Measurements from ENCODE around the gene DUOX1. TPM values are rescaled to one million over a fixed set of nuclear protein-coding genes. Genes with fewer than 3 reads are reported as not detected.

DUOX1 gene
- total RNA-seq, 8 experiments from 2014 or later: 0.72 to 3.0 (median 1.4) TPM

DNA sequence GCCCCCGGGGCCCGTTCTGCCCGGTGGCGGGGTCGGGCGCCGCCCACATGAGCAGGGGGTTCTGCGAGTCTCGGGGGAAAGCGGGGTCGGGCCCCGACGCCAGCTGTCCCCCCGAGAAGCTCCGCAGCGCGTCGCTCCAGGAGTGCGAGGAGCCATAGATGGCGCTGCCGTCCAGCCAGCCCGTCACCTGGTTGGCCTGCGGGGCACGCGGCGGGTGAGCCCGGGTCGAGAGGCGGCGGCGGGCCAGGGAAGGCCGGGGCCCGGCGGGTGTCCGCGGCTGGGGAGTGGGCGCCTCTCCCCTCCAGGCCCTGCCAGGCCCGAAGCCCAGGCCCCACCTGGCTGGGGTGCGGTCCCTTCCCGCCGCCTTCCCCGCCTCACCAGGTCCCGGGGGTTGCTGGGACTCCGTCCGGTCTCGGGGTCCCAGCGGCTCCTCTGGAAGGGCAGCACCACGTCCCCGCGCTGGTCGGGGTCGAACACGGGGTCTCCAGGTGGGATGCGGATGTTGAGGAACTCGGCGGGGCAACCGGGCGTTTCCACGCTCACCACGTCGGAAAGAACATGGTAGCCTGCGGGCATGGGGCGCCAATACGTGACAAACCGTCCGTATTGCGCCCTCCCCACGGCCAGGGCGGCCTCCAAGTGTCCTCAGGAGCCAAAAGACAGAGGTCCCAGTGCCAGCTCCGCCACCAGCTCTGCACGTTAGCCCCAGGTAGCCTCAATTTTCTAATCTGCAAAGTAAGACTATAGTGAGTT is 18.2 kb upstream of the DUOX1 start:
- in situ Hi-C loops (cut with MboI; ENCODE audit: low pct_unique_long_range_greater_than_20kb in 2 of 9, low sequenced_read_pairs in 9 of 9, unreplicated experiment in 9 of 9): no loop called here
- H3K27ac ChIP-seq: no peak overlapping the region
- no peak overlapping the region for H3K4me3 ChIP-seq
- 7 to 25% (median 16%) methylated on average over 4 to 13 of the region's 71 CpGs; no CpG with 5 or more reads in 6 of the 10 experiments for WGBS, 10 experiments
- peaks cover 0 to 6% of the 10 kb centered on the region in 2 donors for H3K4me1 ChIP-seq (replicated peaks in 1 of 2)
- ATAC-seq (replicated peaks in 6 of 8): peak in 1 of 8 experiments; percentile 25

DNA sequence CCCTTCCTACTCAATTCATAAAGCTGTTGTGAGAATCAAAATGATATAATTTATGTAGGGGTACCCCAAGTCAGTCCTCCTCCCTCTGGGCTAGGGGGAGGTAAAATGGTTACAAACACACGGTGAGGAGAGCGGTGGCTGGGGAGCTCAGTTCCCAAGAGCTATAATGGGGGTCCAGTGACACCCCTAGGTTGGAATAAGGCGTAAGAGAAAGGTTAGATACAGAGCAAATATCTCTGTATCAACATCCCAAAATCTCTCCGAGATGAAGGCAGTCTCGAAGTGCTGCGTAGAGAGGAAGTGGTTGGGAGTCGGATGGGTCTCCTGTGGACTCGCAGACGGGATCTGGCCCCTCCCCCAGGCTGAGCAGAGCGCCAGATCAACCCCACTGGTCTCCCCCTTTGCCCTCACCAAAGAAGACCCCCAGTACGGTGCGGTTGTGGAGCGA is 17.6 kb upstream of the DUOX1 start:
- Histone ChIP-seq H3K27ac (no peak overlapping the region), H3K4me1 (replicated peaks in 1 of 2) (peaks cover 0 to 6% of the 10 kb centered on the region in 2 donors), H3K4me3 (peak overlapping the region in 1 of 5 donors; percentile 8)
- WGBS, 10 experiments: 0 to 19% (median 3%) methylated on average over 3 to 7 of the region's 13 CpGs; no CpG with 5 or more reads in 3 of the 10 experiments
- in situ Hi-C loops (cut with MboI; ENCODE audit: low pct_unique_long_range_greater_than_20kb in 2 of 9, low sequenced_read_pairs in 9 of 9, unreplicated experiment in 9 of 9): no loop called here
- ATAC-seq (replicated peaks in 6 of 8): peak in 1 of 8 experiments; percentile 2

DNA sequence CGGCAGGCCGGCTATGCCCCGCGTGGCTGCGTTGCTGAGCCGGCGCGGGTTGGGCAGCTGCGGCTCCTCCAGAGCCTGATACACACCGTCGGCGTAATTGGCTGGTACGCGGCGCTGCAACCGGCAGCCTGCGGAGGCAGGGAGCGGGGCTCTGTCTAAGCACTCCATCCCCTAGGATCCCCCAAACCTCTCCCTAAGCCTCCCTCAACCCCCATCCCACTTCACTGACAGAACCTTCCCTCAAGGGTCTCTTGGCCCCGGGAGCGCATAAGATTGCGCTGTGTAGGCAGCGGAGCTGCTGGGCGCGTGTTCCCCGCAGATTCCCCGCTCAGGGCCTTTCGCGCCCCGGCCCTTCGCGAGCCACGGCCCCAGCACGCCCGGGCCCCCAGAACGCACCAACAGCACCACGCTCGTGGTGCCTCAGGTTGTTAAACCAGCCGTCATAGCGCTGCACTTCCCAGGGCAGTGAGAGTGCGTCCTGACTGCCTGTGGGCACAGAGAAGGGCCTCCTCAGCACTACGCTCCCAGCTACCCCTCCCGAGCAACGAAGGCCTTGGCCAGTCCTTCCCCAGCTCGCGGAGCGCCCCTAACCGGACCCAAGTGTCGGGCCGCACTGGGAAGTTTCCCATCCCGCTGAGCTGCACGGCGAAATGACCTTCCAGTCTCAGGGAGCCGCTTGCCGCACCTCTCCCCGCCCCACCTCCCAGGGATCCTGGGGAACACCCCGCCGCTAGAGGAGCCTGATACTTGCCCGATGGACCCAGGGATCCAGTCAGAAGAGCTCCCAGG is 17.0 kb upstream of the DUOX1 start:
- Histone ChIP-seq H3K4me1 (replicated peaks in 1 of 2) (peaks cover 0 to 8% of the 10 kb centered on the region in 2 donors), H3K27ac (no peak overlapping the region), H3K4me3 (peak overlapping the region in 2 of 5 donors; percentile 4 to 8)
- in situ Hi-C loops (cut with MboI; ENCODE audit: low pct_unique_long_range_greater_than_20kb in 2 of 9, low sequenced_read_pairs in 9 of 9, unreplicated experiment in 9 of 9): no loop called here
- ATAC-seq (replicated peaks in 6 of 8): peak in 7 of 8 experiments; percentile 14 to 51 (median 35)
- WGBS, 10 experiments: 0 to 3% methylated on average over 2 to 8 of the region's 58 CpGs; no CpG with 5 or more reads in 8 of the 10 experiments

DNA sequence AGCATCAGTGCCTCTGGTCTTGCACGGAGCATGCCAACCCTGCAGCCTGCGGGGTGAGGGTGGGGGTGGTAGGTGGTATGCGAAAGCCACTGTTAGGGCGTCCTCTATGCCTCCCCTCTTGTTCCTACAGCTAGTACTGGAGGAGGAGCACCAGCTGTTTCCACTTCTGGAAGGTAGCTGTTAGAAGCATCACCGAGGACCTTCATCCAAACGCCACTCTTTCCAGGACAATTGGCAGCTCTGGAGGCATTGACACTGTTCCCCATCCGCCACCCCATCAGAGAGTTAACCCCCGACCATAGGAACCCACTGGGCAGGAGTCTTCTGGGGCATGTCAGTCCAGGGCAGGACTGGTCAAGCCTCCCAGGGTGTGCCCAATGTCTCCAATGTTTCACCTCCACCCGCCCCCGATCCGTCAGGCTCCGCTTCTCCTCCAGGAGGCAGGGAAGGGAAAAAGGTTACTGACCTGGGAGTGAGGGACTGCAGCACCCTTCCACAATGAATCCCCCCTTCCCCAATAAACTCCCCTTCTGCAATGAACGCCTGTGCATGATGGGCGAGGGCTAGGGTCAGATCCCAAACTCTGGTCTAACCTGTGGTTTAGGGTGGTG is 16.3 kb upstream of the DUOX1 start:
- Histone ChIP-seq H3K27ac (no peak overlapping the region), H3K4me1 (replicated peaks in 1 of 2) (peaks cover 0 to 9% of the 10 kb centered on the region in 2 donors), H3K4me3 (no peak overlapping the region)
- in situ Hi-C loops (cut with MboI; ENCODE audit: low pct_unique_long_range_greater_than_20kb in 2 of 9, low sequenced_read_pairs in 9 of 9, unreplicated experiment in 9 of 9): no loop called here
- 7 to 15% (median 12%) methylated on average over 3 to 7 of the region's 14 CpGs; no CpG with 5 or more reads in 6 of the 10 experiments for WGBS, 10 experiments
- ATAC-seq (replicated peaks in 6 of 8): no peak

DNA sequence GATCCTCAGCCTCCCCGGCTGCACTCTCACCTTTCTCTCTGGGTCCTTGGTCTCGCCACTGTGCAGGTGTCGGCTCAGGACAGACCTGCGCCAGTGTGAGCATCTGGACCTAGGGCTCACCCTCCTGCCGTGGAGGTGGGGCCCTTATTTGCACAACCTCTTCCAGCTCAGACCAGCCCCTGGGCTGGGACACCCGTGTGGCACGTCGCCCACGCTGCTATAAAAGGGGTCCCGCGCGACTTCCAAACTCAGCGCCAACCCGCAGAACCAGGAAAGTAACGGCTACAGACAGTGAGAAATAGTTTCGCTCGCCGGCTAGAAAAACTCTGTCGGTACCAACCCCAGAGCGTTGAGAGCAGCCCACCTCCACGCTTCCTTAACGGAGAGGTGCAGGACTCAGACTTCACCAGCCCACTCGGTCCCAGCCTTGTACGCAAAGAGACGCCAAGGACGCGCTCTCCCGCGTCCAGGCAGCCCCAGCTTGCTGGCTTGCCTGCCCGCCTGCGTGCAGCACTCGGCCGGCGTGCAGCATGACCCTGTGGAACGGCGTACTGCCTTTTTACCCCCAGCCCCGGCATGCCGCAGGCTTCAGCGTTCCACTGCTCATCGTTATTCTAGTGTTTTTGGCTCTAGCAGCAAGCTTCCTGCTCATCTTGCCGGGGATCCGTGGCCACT is 15.6 kb upstream of the DUOX1 start, which contains the start of the genes DUOX2 and DUOXA2:
Gene DUOX2 (minus strand): TSS at position 97 of the 675 bp plus-strand sequence. CDS start 761 bp downstream, outside the sequence.
Gene DUOXA2 (plus strand): TSS at position 251 of the 675 bp plus-strand sequence. CDS start 280 bp downstream, at position 531.
- 0 to 6% (median 2%) methylated on average over 3 to 18 of the region's 42 CpGs; no CpG with 5 or more reads in 3 of the 10 experiments for WGBS, 10 experiments
- Histone ChIP-seq H3K4me3 (peak within 1 kb of the TSS in 3 of 5 donors; percentile 2 to 15 (median 9)), H3K4me1 (replicated peaks in 1 of 2) (peaks cover 0 to 9% of the 10 kb centered on the region in 2 donors), H3K27ac (no peak within 1 kb of the TSS)
- peak in 3 of 8 experiments; percentile 3 to 12 (median 9) for ATAC-seq (replicated peaks in 6 of 8)
- in situ Hi-C loops (cut with MboI; ENCODE audit: low pct_unique_long_range_greater_than_20kb in 2 of 9, low sequenced_read_pairs in 9 of 9, unreplicated experiment in 9 of 9): no loop called here

DNA sequence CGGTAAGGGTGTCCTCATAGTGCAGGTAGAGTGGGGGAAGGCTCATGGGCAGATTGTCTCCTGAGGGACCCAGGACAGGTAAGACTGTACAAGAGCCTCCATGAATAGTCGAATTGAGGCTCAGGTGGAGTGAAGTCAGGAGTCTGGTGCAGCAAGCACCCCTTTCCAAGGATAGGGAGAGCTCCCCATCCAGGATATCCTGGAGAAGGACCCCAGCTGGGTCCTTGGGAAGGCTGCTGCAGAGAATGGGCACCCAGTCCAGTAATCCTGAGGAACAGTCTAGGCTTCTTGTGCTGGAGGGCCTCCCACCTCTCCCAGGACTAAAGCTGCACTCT is 15.1 kb upstream of the DUOX1 start:
- Histone ChIP-seq H3K4me1 (replicated peaks in 1 of 2) (peaks cover 0 to 9% of the 10 kb centered on the region in 2 donors), H3K4me3 (no peak overlapping the region), H3K27ac (no peak overlapping the region)
- WGBS, 10 experiments: 0% methylated on average over 1 of the region's 2 CpGs; no CpG with 5 or more reads in 7 of the 10 experiments
- in situ Hi-C loops (cut with MboI; ENCODE audit: low pct_unique_long_range_greater_than_20kb in 2 of 9, low sequenced_read_pairs in 9 of 9, unreplicated experiment in 9 of 9): no loop called here
- no peak for ATAC-seq (replicated peaks in 6 of 8)

DNA sequence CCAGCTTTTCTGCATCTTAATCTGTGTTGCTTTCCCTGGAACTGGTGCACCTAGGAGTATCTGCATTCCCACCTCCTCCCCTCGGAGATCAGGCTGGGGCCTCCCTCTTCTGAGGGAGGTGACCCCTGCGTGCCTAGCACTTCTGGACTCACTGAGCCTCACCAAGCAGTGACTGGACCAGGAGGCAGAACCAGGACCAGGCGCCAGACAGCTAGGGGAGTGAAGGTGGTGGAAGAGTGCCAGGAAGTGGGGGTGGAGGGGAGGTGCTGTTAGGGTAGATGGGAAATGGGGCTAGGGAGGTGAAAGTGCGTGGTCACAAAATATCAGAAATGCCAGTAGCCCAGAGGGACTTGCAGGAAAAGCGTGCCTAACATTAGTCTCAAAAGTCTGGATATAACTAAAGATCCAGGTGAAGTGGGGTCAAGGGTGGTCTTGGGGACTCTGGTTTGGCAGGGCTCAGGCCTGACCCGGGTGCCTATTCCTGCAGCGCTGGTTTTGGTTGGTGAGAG is 14.4 kb upstream of the DUOX1 start:
- 0 to 66% (median 31%) methylated on average over 2 to 3 of the region's 7 CpGs; no CpG with 5 or more reads in 6 of the 10 experiments for WGBS, 10 experiments
- Histone ChIP-seq H3K27ac (no peak overlapping the region), H3K4me3 (no peak overlapping the region), H3K4me1 (replicated peaks in 1 of 2) (peaks cover 0 to 9% of the 10 kb centered on the region in 2 donors)
- in situ Hi-C loops (cut with MboI; ENCODE audit: low pct_unique_long_range_greater_than_20kb in 2 of 9, low sequenced_read_pairs in 9 of 9, unreplicated experiment in 9 of 9): no loop called here
- no peak for ATAC-seq (replicated peaks in 6 of 8)

DNA sequence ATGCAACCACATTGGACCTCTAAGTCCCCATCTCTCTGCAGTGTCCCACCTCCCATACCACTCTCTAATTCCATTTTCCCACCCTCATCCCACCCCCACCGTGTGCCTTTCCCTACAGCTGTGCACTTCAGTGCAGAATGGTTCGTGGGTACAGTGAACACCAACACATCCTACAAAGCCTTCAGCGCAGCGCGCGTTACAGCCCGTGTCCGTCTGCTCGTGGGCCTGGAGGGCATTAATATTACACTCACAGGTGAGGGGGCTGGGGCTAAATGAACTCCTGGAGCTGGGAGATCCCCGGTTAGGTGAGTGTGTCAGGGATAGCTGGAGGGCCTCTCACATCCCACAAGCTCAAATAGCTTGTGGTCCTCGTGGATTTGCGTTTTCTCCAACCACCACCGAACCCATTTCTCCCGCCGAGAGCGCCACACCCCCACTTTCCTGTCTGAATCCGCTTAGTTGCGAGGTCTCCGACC is 13.8 kb upstream of the DUOX1 start:
- 0 to 70% (median 25%) methylated on average over 1 to 4 of the region's 19 CpGs; no CpG with 5 or more reads in 5 of the 10 experiments for WGBS, 10 experiments
- ATAC-seq (replicated peaks in 6 of 8): no peak
- Histone ChIP-seq H3K27ac (no peak overlapping the region), H3K4me3 (no peak overlapping the region), H3K4me1 (replicated peaks in 1 of 2) (peaks cover 0 to 9% of the 10 kb centered on the region in 2 donors)
- in situ Hi-C loops (cut with MboI; ENCODE audit: low pct_unique_long_range_greater_than_20kb in 2 of 9, low sequenced_read_pairs in 9 of 9, unreplicated experiment in 9 of 9): no loop called here

DNA sequence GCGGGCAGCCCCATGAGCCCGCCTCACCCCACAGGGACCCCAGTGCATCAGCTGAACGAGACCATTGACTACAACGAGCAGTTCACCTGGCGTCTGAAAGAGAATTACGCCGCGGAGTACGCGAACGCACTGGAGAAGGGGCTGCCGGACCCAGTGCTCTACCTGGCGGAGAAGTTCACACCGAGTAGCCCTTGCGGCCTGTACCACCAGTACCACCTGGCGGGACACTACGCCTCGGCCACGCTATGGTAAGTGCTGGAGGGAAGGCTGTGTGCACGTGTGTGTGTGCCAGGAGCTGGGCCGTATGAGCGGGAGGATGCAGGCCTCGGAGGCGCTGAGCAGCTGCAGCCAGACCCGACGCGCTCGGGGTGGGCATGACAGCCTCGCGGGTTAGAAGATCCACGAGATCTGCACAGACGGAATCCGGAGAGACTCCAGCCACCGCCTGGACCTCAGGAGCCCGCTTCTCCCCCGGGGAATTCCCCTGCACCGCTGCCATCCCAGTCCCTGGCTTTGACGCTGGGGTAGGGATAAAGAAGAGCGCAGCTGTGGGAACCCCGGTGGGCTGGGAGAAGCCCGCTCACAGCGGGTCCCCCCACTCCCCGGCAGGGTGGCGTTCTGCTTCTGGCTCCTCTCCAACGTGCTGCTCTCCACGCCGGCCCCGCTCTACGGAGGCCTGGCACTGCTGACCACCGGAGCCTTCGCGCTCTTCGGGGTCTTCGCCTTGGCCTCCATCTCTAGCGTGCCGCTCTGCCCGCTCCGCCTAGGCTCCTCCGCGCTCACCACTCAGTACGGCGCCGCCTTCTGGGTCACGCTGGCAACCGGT is 13.1 kb upstream of the DUOX1 start:
- Histone ChIP-seq H3K4me1 (replicated peaks in 1 of 2) (peaks cover 0 to 9% of the 10 kb centered on the region in 2 donors), H3K4me3 (no peak overlapping the region), H3K27ac (no peak overlapping the region)
- in situ Hi-C loops (cut with MboI; ENCODE audit: low pct_unique_long_range_greater_than_20kb in 2 of 9, low sequenced_read_pairs in 9 of 9, unreplicated experiment in 9 of 9): no loop called here
- ATAC-seq (replicated peaks in 6 of 8): peak in 3 of 8 experiments; percentile 6 to 8 (median 8)
- 6 to 33% (median 18%) methylated on average over 3 to 21 of the region's 65 CpGs; no CpG with 5 or more reads in 4 of the 10 experiments for WGBS, 10 experiments

DNA sequence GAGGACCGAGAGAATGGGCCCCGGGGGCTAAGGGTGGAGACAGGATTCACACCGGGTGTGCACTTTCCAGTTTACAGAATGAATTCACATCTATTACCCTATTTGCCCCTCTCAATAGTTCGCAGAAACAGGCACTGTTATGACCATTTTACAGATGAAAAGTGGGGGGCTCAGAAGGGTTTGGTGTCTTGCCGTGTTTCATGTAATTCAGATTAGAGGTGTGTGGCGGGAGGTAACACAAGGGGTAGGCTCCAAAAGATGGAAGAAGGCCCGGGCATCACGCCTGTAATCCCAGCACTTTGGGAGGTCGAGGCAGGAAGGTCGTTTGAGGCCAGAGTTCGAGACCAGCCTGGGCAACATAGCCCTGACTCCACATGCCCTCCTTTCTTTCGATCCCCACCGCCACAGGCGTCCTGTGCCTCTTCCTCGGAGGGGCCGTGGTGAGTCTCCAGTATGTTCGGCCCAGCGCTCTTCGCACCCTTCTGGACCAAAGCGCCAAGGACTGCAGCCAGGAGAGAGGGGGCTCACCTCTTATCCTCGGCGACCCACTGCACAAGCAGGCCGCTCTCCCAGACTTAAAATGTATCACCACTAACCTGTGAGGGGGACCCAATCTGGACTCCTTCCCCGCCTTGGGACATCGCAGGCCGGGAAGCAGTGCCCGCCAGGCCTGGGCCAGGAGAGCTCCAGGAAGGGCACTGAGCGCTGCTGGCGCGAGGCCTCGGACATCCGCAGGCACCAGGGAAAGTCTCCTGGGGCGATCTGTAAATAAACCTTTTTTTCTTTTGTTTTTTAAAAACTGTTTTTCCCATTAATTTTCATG is 12.3 kb upstream of the DUOX1 start:
- H3K4me3 ChIP-seq: peak overlapping the region in 3 of 5 donors; percentile 12 to 22 (median 14)
- in situ Hi-C loops (cut with MboI; ENCODE audit: low pct_unique_long_range_greater_than_20kb in 2 of 9, low sequenced_read_pairs in 9 of 9, unreplicated experiment in 9 of 9): no loop called here
- 0 to 100% (median 43%) methylated on average over 1 to 7 of the region's 33 CpGs; no CpG with 5 or more reads in 3 of the 10 experiments for WGBS, 10 experiments
- peak; percentile 15 to 57 (median 48) for ATAC-seq (replicated peaks in 6 of 8)
- no peak overlapping the region for H3K27ac ChIP-seq
- peaks cover 0 to 9% of the 10 kb centered on the region in 2 donors for H3K4me1 ChIP-seq (replicated peaks in 1 of 2)
